ENCODE results near the gene MT1E.
"Not testable (repeated sequence)": the region's sequence is repeated elsewhere in the genome, so short reads cannot be mapped to it uniquely, and the experiment has no call there.

MT1E gene

DNA sequence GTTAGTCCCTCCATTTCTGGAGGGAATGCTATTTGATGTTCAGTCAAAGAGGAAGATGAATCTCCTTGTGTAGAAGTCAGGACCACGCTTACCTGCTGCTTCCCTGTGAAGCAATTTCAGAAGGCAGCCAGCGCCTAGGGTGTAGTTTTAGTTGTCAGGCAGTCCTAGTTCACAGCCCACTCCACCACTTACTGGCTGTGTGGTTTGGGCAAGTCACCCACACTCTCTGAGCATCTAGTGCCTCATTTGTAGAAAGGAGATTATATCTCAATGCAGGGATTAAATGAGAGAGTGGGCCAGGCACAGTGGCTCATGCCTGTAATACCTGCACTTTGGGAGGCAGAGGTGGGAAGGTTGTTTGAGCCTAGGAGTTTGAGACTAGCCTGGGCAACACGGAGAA is 46.6 kb downstream of the MT1E start:
- not testable (repeated sequence) for DNase-seq (ENCODE audit: low read depth, low spot score)

DNA sequence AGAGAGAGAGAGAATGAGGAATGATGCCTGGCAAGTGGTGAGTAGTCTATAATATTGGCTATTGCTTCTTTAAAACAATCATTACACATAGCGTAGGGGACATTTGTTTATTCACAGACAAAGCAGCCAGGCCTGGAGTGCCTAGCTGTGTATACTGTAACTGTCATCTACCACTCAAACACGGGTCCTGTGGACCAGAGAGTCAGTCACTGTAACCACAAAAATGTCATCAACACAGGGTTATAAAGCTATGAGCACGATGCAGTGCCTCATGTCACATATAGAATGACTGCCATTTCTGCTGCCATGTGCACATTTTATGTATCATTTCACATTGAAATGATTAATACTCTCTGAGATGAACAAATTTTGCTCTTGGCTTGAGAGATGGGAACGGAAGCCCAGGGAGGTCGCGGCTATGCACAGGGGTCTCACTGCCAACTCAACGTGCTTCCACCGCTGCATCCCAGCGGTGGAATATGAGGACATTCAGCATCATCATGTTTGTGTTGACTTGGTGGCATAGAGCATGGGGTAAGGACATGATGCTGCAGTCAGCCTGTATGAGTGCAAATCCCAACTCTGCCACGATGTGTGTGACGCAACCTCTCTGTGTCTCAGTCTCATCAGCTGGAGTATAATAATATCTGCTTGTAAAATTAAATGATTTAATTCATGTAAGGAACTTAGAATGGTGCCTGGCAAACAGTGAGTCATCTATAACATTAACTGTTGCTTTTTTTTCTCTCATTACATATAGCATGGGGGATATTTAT is 47.4 kb downstream of the MT1E start:
- no peak for DNase-seq (ENCODE audit: low read depth, low spot score)

DNA sequence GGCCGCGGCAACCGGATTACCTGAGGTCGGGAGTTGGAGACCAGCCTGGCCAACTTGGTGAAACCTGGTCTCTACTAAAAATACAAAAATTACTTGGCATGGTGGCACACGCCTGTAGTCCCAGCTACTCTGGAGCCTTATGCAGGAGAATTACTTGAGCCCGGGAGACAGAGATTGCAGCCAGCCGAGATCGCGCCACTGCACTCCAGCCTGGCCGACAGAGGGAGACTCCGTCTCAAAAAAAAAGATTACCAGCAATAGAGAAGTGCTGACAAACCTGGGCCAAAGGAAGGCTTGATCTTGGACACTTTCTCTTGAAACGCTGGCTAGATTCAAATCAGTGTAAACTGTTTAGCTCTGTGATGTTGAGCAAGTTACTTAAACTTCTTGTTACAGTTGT is 48.3 kb downstream of the MT1E start:
- DNase-seq (ENCODE audit: low read depth, low spot score) = peak; percentile 84

DNA sequence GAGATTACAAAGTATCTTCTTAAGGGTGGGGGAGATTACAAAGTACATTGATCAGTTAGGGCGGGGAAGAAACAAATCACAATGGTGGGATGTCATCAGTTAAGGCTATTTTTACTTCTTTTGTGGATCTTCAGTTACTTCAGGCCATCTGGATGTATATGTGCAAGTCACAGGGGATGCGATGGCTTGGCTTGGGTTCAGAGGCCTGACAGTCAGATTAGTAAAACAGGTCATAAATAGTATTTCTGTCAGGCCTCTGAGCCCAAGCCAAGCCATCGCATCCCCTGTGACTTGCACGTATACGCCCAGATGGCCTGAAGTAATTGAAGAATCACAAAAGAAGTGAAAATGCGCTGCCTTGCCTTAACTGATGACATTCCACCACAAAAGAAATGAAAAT is 49.0 kb downstream of the MT1E start:
- DNase-seq (ENCODE audit: low read depth, low spot score) = not testable (repeated sequence)

DNA sequence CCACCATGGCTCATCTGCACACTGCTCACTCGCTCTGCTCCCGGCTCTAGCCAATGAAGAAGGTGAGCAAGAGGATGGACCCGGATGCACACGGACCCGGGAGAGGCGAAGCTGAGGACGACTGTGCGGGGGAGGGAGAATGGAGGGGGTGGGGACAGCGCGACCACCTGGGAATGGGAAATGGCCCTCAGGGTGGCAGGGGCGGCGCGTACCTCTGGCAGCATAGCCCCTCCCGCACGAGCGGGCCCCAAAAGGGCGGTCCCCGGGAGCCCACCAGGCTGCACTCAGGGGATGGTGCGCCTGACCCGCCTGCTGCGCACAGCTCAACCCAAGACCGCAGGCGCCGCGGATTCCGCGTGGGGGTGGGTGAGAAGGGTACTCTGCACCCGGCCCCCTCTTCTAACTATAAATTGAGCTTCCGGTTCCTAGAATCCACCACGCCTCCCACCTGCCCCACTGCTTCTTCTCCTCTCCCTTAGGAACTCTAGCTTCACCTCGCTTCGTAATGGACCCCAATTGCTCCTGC is 50.2 kb downstream of the MT1E start:
- peak; percentile 37 for DNase-seq (ENCODE audit: low read depth, low spot score)

Measured in ELF-1 (cell line).